EH (cell line): ENCODE data around the gene THAP3.

Experiments
- DNase-seq: peaks from one replicate; pipeline ENCODE4 v3.0.0-alpha.2; 2015; ENCODE audit warnings: low read depth

The THAP3 gene

DNA sequence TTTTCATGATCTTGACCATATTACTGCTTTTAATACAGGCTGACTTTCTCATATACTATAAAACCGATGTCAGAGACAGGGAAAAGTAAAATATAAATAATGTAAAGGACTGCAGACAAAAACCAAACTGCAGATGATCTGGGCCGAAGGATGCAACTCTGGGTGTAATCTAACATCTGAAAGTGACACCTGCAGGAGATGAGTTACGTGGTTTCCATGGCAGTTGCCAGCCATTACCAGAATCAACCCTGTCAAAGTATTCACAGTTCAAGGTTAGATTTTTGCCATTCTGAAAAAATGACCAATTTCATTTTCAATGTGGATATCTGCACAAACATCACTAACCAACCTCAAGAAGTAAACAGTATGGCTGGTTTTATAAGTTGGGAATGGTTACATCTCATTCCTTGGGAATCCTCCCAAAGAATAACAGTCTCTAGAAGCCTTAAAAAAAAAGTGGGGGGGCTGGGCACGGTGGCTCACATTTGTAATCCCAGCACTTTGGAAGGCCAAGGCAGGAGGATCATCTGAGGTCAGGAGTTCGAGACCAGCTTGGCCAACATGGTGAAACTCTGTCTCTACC is 49.2 kb downstream of the THAP3 start:
- DNase-seq, result peak; percentile 11

GRCh38 chr1:6674771-6675170 is 50.1 kb downstream of the THAP3 start:
- DNase-seq, result no peak

DNA sequence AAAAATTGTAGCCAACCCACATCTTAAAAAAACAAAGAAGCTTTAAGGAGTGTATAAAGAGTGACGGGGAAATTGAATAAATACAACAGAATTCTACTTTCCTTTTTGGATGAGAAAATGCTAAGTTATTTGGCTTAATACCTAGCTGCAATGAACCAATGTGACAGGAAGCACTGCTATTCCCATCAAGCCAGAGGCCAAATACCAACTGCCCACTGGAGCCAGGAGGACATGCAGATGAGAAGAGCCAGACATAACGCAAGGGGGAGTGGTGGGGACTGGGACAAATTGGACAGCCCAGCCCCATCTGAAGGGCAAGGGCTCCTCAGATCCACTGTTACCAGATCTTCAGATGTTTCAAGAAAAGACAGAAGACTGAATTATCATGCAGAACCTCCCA is 51.3 kb downstream of the THAP3 start:
- DNase-seq, result no peak
